ENCODE data around the gene TCF3.

DNA sequence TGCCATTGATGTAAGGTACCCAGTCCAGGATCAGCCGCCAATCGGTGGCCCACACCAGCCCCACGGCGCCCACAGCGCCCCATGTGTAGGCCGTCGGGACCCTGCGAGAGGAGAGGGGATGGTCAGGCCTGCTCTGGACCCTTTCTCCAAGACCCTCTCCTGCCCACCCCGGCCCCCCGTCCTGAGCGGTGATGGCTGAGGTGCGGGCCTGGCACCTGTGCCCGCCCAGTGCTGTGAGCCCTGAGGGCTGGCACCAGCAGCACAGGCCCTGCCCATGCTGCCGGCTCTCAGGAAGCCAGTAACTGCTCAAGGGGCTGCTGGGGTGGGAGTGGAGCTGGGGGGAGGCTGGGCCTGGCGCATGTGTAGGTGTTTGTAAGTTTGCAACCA lies 53.0 kb downstream of the TCF3 start:
- TF ChIP-seq, protein P1, sequence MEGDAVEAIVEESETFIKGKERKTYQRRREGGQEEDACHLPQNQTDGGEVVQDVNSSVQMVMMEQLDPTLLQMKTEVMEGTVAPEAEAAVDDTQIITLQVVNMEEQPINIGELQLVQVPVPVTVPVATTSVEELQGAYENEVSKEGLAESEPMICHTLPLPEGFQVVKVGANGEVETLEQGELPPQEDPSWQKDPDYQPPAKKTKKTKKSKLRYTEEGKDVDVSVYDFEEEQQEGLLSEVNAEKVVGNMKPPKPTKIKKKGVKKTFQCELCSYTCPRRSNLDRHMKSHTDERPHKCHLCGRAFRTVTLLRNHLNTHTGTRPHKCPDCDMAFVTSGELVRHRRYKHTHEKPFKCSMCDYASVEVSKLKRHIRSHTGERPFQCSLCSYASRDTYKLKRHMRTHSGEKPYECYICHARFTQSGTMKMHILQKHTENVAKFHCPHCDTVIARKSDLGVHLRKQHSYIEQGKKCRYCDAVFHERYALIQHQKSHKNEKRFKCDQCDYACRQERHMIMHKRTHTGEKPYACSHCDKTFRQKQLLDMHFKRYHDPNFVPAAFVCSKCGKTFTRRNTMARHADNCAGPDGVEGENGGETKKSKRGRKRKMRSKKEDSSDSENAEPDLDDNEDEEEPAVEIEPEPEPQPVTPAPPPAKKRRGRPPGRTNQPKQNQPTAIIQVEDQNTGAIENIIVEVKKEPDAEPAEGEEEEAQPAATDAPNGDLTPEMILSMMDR (IDR thresholded peaks at IDR 0.05 in 2 of 3, conservative IDR thresholded peaks at IDR 0.05 in 1 of 3; ENCODE audit: borderline replicate concordance in 1 of 3, insufficient read depth in 1 of 3, low read depth in 2 of 3, low read length in 2 of 3): no peak
- TF ChIP-seq, protein P2, sequence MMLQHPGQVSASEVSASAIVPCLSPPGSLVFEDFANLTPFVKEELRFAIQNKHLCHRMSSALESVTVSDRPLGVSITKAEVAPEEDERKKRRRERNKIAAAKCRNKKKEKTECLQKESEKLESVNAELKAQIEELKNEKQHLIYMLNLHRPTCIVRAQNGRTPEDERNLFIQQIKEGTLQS (IDR thresholded peaks at IDR 0.05): no peak

Data from HCT116 (cell line).